Measurements from ENCODE around the gene GOLPH3.
"Not testable (repeated sequence)": the region's sequence is repeated elsewhere in the genome, so short reads cannot be mapped to it uniquely, and the experiment has no call there.

The GOLPH3 gene

GRCh38 chr5:32089146-32090000, 84.7 kb downstream of the GOLPH3 start:
- no peak overlapping the region for H3K4me3 ChIP-seq (ENCODE audit: low read depth, low read length)
- H3K36me3 ChIP-seq (ENCODE audit: insufficient read depth, low read length): no peaks in the 10 kb centered on the region
- no peak overlapping the region for H2AFZ ChIP-seq (ENCODE audit: low read length, unreplicated experiment)
- no peak overlapping the region for H3K27ac ChIP-seq (ENCODE audit: low read depth, low read length)
- H3K27me3 ChIP-seq (ENCODE audit: insufficient read depth, low read length): no peaks in the 10 kb centered on the region
- no peaks in the 10 kb centered on the region for H3K4me1 ChIP-seq (ENCODE audit: control insufficient read depth, insufficient read depth, low read length, unreplicated experiment)
- H3K79me2 ChIP-seq (ENCODE audit: control insufficient read depth, insufficient read depth, low read length, unreplicated experiment): no peaks in the 10 kb centered on the region

GRCh38 chr5:32088214-32088613, 85.9 kb downstream of the GOLPH3 start:
- Histone ChIP-seq H3K4me3 (ENCODE audit: low read depth, low read length) (no peak overlapping the region), H3K79me2 (ENCODE audit: control insufficient read depth, insufficient read depth, low read length, unreplicated experiment) (no peaks in the 10 kb centered on the region), H3K27ac (ENCODE audit: low read depth, low read length) (no peak overlapping the region), H3K36me3 (ENCODE audit: insufficient read depth, low read length) (no peaks in the 10 kb centered on the region), H3K27me3 (ENCODE audit: insufficient read depth, low read length) (no peaks in the 10 kb centered on the region), H3K4me1 (ENCODE audit: control insufficient read depth, insufficient read depth, low read length, unreplicated experiment) (no peaks in the 10 kb centered on the region), H2AFZ (ENCODE audit: low read length, unreplicated experiment) (no peak overlapping the region)

- H3K27me3 ChIP-seq (ENCODE audit: insufficient read depth, low read length): no peaks in the 10 kb centered on the region
- no peaks in the 10 kb centered on the region for H3K36me3 ChIP-seq (ENCODE audit: insufficient read depth, low read length)
- no peak overlapping the region for H3K4me3 ChIP-seq (ENCODE audit: low read depth, low read length)
- no peaks in the 10 kb centered on the region for H3K4me1 ChIP-seq (ENCODE audit: control insufficient read depth, insufficient read depth, low read length, unreplicated experiment)
- H3K27ac ChIP-seq (ENCODE audit: low read depth, low read length): no peak overlapping the region
- no peaks in the 10 kb centered on the region for H3K79me2 ChIP-seq (ENCODE audit: control insufficient read depth, insufficient read depth, low read length, unreplicated experiment)
- no peak overlapping the region for H2AFZ ChIP-seq (ENCODE audit: low read length, unreplicated experiment)
These were observed 86.7 kb downstream of the GOLPH3 start for GRCh38 chr5:32087086-32088082.

- no peaks in the 10 kb centered on the region for H3K4me1 ChIP-seq (ENCODE audit: control insufficient read depth, insufficient read depth, low read length, unreplicated experiment)
- no peaks in the 10 kb centered on the region for H3K36me3 ChIP-seq (ENCODE audit: insufficient read depth, low read length)
- H3K27me3 ChIP-seq (ENCODE audit: insufficient read depth, low read length): no peaks in the 10 kb centered on the region
- H3K4me3 ChIP-seq (ENCODE audit: low read depth, low read length): no peak overlapping the region
- no peak overlapping the region for H3K27ac ChIP-seq (ENCODE audit: low read depth, low read length)
- H2AFZ ChIP-seq (ENCODE audit: low read length, unreplicated experiment): no peak overlapping the region
- no peaks in the 10 kb centered on the region for H3K79me2 ChIP-seq (ENCODE audit: control insufficient read depth, insufficient read depth, low read length, unreplicated experiment)
These were observed 90.1 kb downstream of the GOLPH3 start for GRCh38 chr5:32083981-32084430.

GRCh38 chr5:32082701-32083100, 91.4 kb downstream of the GOLPH3 start:
- no peaks in the 10 kb centered on the region for H3K79me2 ChIP-seq (ENCODE audit: control insufficient read depth, insufficient read depth, low read length, unreplicated experiment)
- no peak overlapping the region for H3K27ac ChIP-seq (ENCODE audit: low read depth, low read length)
- no peaks in the 10 kb centered on the region for H3K27me3 ChIP-seq (ENCODE audit: insufficient read depth, low read length)
- no peak overlapping the region for H3K4me3 ChIP-seq (ENCODE audit: low read depth, low read length)
- H3K36me3 ChIP-seq (ENCODE audit: insufficient read depth, low read length): no peaks in the 10 kb centered on the region
- H2AFZ ChIP-seq (ENCODE audit: low read length, unreplicated experiment): no peak overlapping the region
- no peaks in the 10 kb centered on the region for H3K4me1 ChIP-seq (ENCODE audit: control insufficient read depth, insufficient read depth, low read length, unreplicated experiment)

GRCh38 chr5:32080565-32080964, 93.6 kb downstream of the GOLPH3 start:
- H3K36me3 ChIP-seq (ENCODE audit: insufficient read depth, low read length); H3K4me1 ChIP-seq (ENCODE audit: control insufficient read depth, insufficient read depth, low read length, unreplicated experiment); H3K27ac ChIP-seq (ENCODE audit: low read depth, low read length); H2AFZ ChIP-seq (ENCODE audit: low read length, unreplicated experiment); H3K27me3 ChIP-seq (ENCODE audit: insufficient read depth, low read length); H3K79me2 ChIP-seq (ENCODE audit: control insufficient read depth, insufficient read depth, low read length, unreplicated experiment); H3K4me3 ChIP-seq (ENCODE audit: low read depth, low read length): not testable (repeated sequence)

GRCh38 chr5:32078855-32079254, 95.3 kb downstream of the GOLPH3 start:
- not testable (repeated sequence) for H3K27ac ChIP-seq (ENCODE audit: low read depth, low read length); H3K4me1 ChIP-seq (ENCODE audit: control insufficient read depth, insufficient read depth, low read length, unreplicated experiment); H3K4me3 ChIP-seq (ENCODE audit: low read depth, low read length); H3K36me3 ChIP-seq (ENCODE audit: insufficient read depth, low read length); H3K79me2 ChIP-seq (ENCODE audit: control insufficient read depth, insufficient read depth, low read length, unreplicated experiment); H2AFZ ChIP-seq (ENCODE audit: low read length, unreplicated experiment); H3K27me3 ChIP-seq (ENCODE audit: insufficient read depth, low read length)

GRCh38 chr5:32076699-32077695, 97.1 kb downstream of the GOLPH3 start:
- Histone ChIP-seq H3K36me3 (ENCODE audit: insufficient read depth, low read length) (no peaks in the 10 kb centered on the region), H3K79me2 (ENCODE audit: control insufficient read depth, insufficient read depth, low read length, unreplicated experiment) (no peaks in the 10 kb centered on the region), H3K4me1 (ENCODE audit: control insufficient read depth, insufficient read depth, low read length, unreplicated experiment) (no peaks in the 10 kb centered on the region), H2AFZ (ENCODE audit: low read length, unreplicated experiment) (no peak overlapping the region), H3K27me3 (ENCODE audit: insufficient read depth, low read length) (peaks cover 8% of the 10 kb centered on the region), H3K4me3 (ENCODE audit: low read depth, low read length) (no peak overlapping the region), H3K27ac (ENCODE audit: low read depth, low read length) (no peak overlapping the region)
